ENCODE data around the gene LPO.

The LPO gene

GRCh38 chr17:58277802-58278595, 39.6 kb downstream of the LPO start:
- DNase-seq (ENCODE audit: low read depth in 3 of 3): no peak

DNA sequence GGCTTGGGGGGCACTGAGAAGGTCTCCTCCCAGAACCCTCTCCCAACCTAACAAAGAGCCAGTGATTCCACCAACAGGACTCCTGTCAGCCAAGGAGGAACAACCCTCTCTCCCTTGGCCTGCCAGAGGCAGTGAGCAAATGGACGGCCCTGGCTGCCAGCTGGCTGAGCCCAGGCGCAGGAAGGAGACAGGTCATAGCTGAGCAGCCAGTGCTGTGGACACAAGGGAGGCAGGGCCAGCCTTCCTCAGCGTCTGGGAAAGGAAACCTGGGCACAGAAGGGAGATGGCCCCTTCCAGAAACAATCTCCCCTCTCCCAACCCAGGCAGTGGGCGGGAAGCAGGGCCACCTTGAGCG, 40.3 kb downstream of the LPO start:
- no peak for DNase-seq (ENCODE audit: low read depth in 3 of 3)

DNA sequence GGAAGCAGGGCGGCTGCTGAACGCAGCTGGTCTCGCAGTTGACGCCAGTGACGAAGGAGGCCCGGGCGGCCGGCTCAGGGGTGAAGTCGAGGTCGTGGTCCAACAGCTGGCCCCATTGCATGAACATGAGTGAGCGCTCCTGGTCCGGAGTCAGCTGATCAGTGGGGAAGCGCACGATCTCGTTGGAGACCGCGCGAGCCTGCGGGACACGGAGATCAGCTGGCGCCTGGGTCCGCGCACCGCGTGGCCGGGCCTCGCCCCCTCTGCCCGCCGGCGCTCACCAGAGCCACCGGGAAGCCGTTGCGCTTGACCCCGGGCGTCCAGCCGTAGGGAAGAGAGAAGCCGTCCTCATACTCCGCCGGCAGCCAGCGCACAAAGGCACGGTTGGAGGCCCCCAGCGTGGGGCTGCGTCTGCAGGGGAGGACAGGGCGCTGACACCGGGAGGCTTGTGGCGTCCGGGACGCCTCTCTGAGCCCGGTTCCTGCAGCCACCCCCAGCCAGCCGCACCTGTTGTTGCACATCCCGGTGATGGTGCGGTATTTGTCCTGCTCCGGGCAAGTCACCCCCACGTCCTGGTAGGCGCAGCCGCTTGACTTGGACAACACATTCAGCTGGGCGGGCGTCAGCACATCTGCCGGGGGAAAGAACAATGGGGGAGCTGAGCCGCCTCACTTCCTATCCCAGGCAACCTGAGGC, 40.8 kb downstream of the LPO start:
- no peak for DNase-seq (ENCODE audit: low read depth in 3 of 3)

DNA sequence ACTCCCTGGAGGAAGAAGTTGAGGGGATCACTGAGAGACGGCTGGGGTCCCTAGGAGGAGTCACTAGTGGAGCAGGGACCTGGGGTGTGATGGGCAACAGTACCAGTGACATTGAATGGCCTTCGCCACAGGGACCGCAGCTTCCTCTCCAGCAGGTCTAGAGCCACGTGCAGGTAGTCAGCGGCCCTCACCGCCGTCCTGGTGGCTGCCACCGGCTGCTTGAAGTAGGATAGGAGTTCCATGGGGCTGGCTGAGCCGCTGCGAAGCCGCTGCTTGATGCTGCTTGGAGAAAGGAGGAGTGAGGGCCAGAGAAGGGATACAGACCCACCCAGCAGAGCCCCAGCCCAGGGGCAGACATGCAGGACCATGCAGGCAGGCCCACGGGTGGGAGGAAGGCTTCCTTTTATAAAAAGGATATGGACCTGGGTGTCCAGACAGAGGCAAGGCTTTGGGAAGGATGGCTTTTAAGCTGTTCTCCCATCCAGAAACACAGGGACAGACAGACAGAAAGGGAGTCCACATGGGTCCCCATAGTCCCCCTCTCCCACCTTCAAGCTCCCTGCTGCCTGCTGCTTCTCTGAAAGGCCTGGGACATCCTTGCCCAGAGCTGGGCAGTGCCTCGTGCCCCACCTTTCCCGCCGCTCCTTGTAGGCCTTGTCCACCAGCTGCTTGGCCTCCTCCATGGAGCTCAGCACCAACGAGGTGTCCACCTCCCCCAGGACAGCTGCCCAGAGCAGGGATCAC, 41.5 kb downstream of the LPO start:
- no peak for DNase-seq (ENCODE audit: low read depth in 3 of 3)

GRCh38 chr17:58280480-58281217, 42.3 kb downstream of the LPO start, which contains the start of gene MPO:
TSS of gene MPO (minus strand) at chr17:58280935. CDS start at chr17:58280758, 177 bp downstream.
- no peak for DNase-seq (ENCODE audit: low read depth in 3 of 3)

DNA sequence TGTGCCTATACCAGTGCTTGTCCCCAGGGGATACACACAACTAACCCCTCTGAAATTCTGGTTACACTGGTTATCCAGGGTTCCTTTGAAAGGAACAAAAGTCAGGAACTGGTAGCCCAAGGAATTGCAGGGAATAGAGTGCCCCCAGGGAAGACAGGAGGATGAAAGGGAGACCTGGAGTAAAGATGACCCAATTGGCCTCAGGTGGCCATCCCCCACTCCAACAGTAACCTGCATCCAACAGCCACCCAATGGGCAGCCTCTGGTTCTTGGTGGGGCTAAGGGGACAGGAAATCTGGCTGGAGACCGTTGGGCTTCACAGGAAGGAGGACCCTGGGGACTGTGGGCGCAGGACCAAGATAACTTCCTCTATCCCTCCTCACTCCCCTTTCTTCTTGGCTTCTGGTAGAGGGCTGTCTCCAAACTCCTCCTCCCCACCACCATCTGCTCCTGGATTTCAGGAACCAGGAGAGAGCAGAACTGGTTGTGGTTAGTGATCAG, 43.2 kb downstream of the LPO start:
- DNase-seq (ENCODE audit: low read depth in 3 of 3): no peak

GRCh38 chr17:58282442-58282841, 44.1 kb downstream of the LPO start:
- no peak for DNase-seq (ENCODE audit: low read depth in 3 of 3)

DNA sequence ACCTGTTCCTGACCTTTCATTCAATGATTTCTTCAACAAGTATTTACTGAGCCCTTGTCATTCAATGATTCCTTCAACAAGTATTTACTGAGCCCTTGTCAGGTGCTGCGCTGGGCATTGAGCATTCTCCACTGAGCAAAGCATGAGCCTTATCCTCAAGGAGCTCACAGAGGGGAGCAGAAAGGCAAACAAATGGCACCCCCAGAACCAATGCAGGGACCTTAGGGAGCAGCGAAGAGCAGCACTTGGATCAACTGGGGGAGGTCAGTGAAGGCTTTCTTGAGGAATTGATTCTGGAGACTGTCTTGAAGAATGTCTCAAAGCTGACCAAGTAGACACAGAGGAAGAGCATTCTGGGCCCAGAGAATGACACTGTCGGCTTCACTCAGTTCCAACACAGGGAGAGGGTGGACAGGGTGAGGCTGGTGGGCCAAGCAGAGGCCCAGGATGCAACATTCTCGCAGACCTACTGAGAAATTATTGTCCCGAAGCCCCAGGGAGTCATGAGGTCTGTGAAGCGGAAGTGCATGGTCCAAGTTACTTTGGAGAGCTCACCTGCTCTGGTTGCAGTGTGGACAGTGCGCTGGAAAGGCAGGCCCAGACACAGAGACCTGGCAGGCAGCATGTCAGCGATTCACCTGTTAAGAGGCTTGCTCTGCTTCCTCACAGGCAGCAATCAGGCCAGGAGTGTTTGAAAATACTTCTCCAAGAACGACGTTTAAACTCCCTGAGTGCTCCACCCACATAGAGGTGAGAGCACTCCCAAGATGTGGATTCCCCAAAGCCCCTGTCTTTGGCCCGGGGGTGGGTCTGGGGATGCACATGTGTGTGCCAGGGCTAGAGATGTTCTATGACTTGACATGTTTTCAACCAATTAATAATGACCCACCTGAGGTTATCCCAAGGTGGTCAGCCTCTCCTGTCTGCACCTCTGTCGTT, 45.6 kb downstream of the LPO start:
- no peak for DNase-seq (ENCODE audit: low read depth in 3 of 3)

DNA sequence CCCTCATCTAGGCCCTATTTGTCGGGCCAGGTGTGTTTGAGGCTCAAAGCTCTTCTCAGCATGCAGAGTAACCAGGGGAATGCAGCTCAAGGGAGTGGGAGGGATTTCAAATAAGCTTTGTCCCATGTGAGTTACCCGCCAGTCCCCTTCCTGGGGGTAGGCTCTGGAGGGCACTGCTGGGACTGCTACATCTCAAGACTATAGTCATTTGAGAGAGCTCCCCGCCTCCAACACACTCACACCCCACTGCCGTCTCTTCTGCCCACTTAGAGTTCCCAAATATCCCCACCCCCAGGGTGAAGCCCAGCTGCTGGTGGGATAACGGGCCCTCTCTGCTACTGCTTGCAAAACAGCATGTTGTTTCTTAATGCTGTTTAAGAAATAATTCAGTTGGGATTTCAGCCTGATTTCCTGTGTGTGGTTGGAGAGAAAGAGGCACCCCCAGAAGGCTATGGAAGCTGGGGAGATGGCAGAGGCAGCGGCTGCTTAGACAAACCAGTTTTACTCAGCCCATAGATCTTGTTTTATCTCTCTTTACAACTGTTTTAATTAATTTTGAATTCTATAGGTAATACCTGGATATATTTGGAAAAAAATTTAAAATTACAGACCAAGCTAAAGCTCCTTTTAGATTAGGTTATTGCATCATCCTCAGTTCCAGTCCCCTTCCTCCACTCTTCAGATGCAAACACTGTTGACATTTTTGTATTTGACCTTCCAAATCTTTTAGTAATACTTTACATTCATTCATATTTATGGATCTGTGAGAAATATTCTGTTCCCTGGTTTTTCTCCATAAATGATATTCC, 46.4 kb downstream of the LPO start:
- no peak for DNase-seq (ENCODE audit: low read depth in 3 of 3)

- DNase-seq (ENCODE audit: low read depth in 3 of 3): no peak
Observed at GRCh38 chr17:58285422-58285810, 47.0 kb downstream of the LPO start.

GRCh38 chr17:58289869-58290268, 51.5 kb downstream of the LPO start:
- no peak for DNase-seq (ENCODE audit: low read depth in 3 of 3)

GRCh38 chr17:58291246-58291645, 52.9 kb downstream of the LPO start:
- no peak for DNase-seq (ENCODE audit: low read depth in 3 of 3)

- DNase-seq (ENCODE audit: low read depth in 3 of 3): no peak
Observed at GRCh38 chr17:58294034-58294433, 55.6 kb downstream of the LPO start.

DNA sequence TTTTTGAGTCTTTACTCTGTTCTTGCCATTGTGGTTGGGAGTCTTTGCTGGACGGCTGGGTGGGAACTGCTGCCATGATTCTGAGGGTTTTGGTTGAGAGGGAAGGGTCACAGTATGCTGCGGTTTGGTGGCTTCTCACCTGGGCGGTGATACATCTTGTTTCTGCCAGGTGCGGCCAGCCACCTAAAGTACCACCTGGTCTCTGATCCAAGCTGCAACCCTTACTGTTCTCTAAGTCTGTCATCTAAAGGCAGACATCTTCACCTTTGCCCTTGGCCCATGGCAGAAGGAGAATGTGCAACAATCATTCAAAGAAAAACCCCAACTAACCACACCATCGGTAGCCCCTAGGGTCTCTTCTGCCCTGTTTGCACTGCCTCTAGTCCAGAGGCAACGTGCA, 62.0 kb downstream of the LPO start:
- no peak for DNase-seq (ENCODE audit: low read depth in 3 of 3)

GRCh38 chr17:58301504-58302150, 63.2 kb downstream of the LPO start:
- no peak for DNase-seq (ENCODE audit: low read depth in 3 of 3)

- no peak for DNase-seq (ENCODE audit: low read depth in 3 of 3)
Observed at GRCh38 chr17:58302171-58302918, 64.0 kb downstream of the LPO start.

- no peak for DNase-seq (ENCODE audit: low read depth in 3 of 3)
Observed at GRCh38 chr17:58302919-58303585, 64.7 kb downstream of the LPO start.
